HCT116 (cell line): ENCODE results near the gene PAAF1. TPM values are rescaled to one million over a fixed set of nuclear protein-coding genes. Genes with fewer than 3 reads are reported as not detected.

Experiments
- ATAC-seq: fragments of 200-7000 bp; cut with Tn5 transposase; 2 replicates; pipeline ENCODE4 v1.9.1; 2020; ENCODE audit warnings: mild to moderate bottlenecking, moderate library complexity
- BruUV-seq: library from RNA; stranded (reverse); fragments of 400-500 nt; replicated peaks from 2 replicates; lab custom pipeline; 2021; lab: Mats Ljungman, UMichigan
- CTCF ChIA-PET: fragments of 300-600 bp; sonication (Branson Sonifier 250); formaldehyde crosslinking; loops from one replicate; lab custom pipeline; 2021; ENCODE audit warnings: antibody characterized with exemption; lab: Charles Lee
- POLR2A ChIA-PET: fragments of 300-600, 350-600 bp; sonication (Branson Sonifier 250); formaldehyde crosslinking; loops from one replicate; lab custom pipeline; 2021; ENCODE audit warnings: antibody characterized with exemption; lab: Charles Lee
- RAD21 ChIA-PET, 2 experiments: fragments of 300-600 bp; sonication (Branson Sonifier 250); formaldehyde crosslinking; loops; one replicate each; lab custom pipeline; 2023; ENCODE audit warnings: low total read pairs in 2 of 2; ENCODE audit not compliant: uncharacterized antibody in 2 of 2, unreplicated experiment in 2 of 2, low non-redundant PET in 1 of 2; lab: Charles Lee
- DNase-seq: peaks from one replicate; pipeline ENCODE4 v3.0.0-alpha.2; 2010; ENCODE audit warnings: low read depth, low spot score
- H2AFZ ChIP-seq: fragments of 200-600 bp; shearing (Covaris generic), sonication (generic); 2 replicates; pipeline ENCODE4 v1.6.1; 2017; ENCODE audit warnings: low read depth, mixed run types, mixed read lengths, antibody characterized with exemption, low read length; ENCODE audit not compliant: poor library complexity, severe bottlenecking
- H3K27ac ChIP-seq: 2 replicates; pipeline ENCODE4 v1.5.1; 2012; ENCODE audit warnings: low read depth, low read length
- H3K27me3 ChIP-seq: fragments of 200-600 bp; sonication (generic); 2 replicates; pipeline ENCODE4 v1.6.1; 2016; ENCODE audit warnings: mixed run types, low read length, mixed read lengths; ENCODE audit not compliant: insufficient read depth
- H3K36me3 ChIP-seq, 2 experiments: fragments of 200-500 bp in 1 of 2; fragments of 200-600 bp in 1 of 2; sonication (Bioruptor generic) in 1 of 2; sonication (generic) in 1 of 2; 2 replicates each; pipeline versions ENCODE4 v1.5.1 to v1.6.1; 2014 to 2016; ENCODE audit warnings: low read length in 2 of 2, inconsistent platforms in 1 of 2, mixed read lengths in 1 of 2, mixed run types in 1 of 2; ENCODE audit not compliant: insufficient read depth in 2 of 2, control insufficient read depth in 1 of 2
- H3K4me1 ChIP-seq, 2 experiments: fragments of 200-600 bp in 1 of 2; sonication (generic) in 1 of 2; 2 replicates each; pipeline versions ENCODE4 v1.5.1 to v1.6.1; 2012 to 2017; ENCODE audit warnings: low read length in 2 of 2, inconsistent platforms in 1 of 2, mild to moderate bottlenecking in 1 of 2, mixed read lengths in 1 of 2, mixed run types in 1 of 2, moderate library complexity in 1 of 2; ENCODE audit not compliant: insufficient read depth in 2 of 2, control insufficient read depth in 1 of 2
- H3K4me2 ChIP-seq: fragments of 200-600 bp; sonication (generic); 2 replicates; pipeline ENCODE4 v1.6.1; 2017; ENCODE audit warnings: mixed run types, low read length, mixed read lengths
- H3K4me3 ChIP-seq, 2 experiments: fragments of 200-600 bp in 1 of 2; sonication (generic) in 1 of 2; replicated peaks in 1 of 2; 2 replicates each; pipeline ENCODE4 v1.5.1; 2011 to 2016; ENCODE audit warnings: low read length in 2 of 2, control low read depth in 1 of 2, low read depth in 1 of 2, mild to moderate bottlenecking in 1 of 2, mixed read lengths in 1 of 2, mixed run types in 1 of 2
- H3K79me2 ChIP-seq: fragments of 200-600 bp; sonication (generic); 2 replicates; pipeline ENCODE4 v1.6.1; 2017; ENCODE audit warnings: mild to moderate bottlenecking, mixed run types, low read length, moderate library complexity, mixed read lengths; ENCODE audit not compliant: insufficient read depth
- H3K9ac ChIP-seq: fragments of 200-600 bp; sonication (generic); 2 replicates; pipeline ENCODE4 v1.6.1; 2016; ENCODE audit warnings: low read length, mixed read lengths
- H3K9me2 ChIP-seq: fragments of 200-600 bp; sonication (generic), shearing (Covaris generic); 2 replicates; pipeline ENCODE4 v1.6.1; 2017; ENCODE audit warnings: mixed run types, mild to moderate bottlenecking, moderate library complexity; ENCODE audit not compliant: insufficient read depth
- H3K9me3 ChIP-seq, 2 experiments: fragments of 200-500 bp in 1 of 2; fragments of 200-600 bp in 1 of 2; sonication (Bioruptor generic) in 1 of 2; sonication (generic) in 1 of 2; 2 replicates each; pipeline ENCODE4 v1.6.1; 2014 to 2017; ENCODE audit warnings: low read length in 2 of 2, mixed read lengths in 2 of 2, inconsistent platforms in 1 of 2, low read depth in 1 of 2, mild to moderate bottlenecking in 1 of 2, mixed run types in 1 of 2, moderate library complexity in 1 of 2; ENCODE audit not compliant: control insufficient read depth in 1 of 2, insufficient read depth in 1 of 2
- H4K20me1 ChIP-seq: fragments of 200-600 bp; sonication (generic), shearing (Covaris generic); 2 replicates; pipeline ENCODE4 v1.6.1; 2017; ENCODE audit warnings: mixed run types, mild to moderate bottlenecking, moderate library complexity; ENCODE audit not compliant: insufficient read depth
- CEBPB ChIP-seq: IDR thresholded peaks from 2 replicates; pipeline ENCODE4 v1.6.1; 2012; ENCODE audit warnings: low read depth
- ELF1 ChIP-seq: IDR thresholded peaks from 2 replicates; pipeline ENCODE4 v1.6.1; 2012; ENCODE audit warnings: low read depth, borderline replicate concordance
- EZH2 ChIP-seq: fragments of 200-600 bp; sonication (generic); IDR thresholded peaks from 2 replicates; pipeline ENCODE4 v1.6.1; 2017; ENCODE audit warnings: antibody characterized with exemption, mixed run types
- JUND ChIP-seq: IDR thresholded peaks from 2 replicates; pipeline ENCODE4 v1.6.1; 2012
- SP1 ChIP-seq: IDR thresholded peaks from 2 replicates; pipeline ENCODE4 v1.6.1; 2012; ENCODE audit warnings: low read depth
- ZFX ChIP-seq: fragments of 450-650 bp; IDR thresholded peaks from 2 replicates; pipeline ENCODE4 v1.6.1; 2017
- ZNF274 ChIP-seq: fragments of 200-500 bp; sonication (Bioruptor generic); IDR thresholded peaks from 2 replicates; pipeline ENCODE4 v1.6.1; 2014; ENCODE audit warnings: mild to moderate bottlenecking, low read depth, low read length, inconsistent platforms
- intact Hi-C: fragments of 100-400 bp; cut with micrococcal nuclease; formaldehyde crosslinking; loops from 2 replicates; pipeline ENCODE4 v1.10.0; 2022
- total RNA-seq: library from RNA; stranded (reverse); gene quantifications from one replicate; pipeline ENCODE4 v1.2.1, GENCODE V29; 2021; ENCODE audit not compliant: unreplicated experiment
- TF ChIP-seq, protein P1 (sequence below): IDR thresholded peaks from 2 replicates; pipeline ENCODE4 v1.6.1; 2012
- TF ChIP-seq, protein P2 (sequence below): IDR thresholded peaks from 2 replicates; pipeline ENCODE4 v1.6.1; 2012; ENCODE audit warnings: low read depth

Gene PAAF1
- total RNA-seq, 1 experiment from 2014 or later, result 15.5 TPM

DNA sequence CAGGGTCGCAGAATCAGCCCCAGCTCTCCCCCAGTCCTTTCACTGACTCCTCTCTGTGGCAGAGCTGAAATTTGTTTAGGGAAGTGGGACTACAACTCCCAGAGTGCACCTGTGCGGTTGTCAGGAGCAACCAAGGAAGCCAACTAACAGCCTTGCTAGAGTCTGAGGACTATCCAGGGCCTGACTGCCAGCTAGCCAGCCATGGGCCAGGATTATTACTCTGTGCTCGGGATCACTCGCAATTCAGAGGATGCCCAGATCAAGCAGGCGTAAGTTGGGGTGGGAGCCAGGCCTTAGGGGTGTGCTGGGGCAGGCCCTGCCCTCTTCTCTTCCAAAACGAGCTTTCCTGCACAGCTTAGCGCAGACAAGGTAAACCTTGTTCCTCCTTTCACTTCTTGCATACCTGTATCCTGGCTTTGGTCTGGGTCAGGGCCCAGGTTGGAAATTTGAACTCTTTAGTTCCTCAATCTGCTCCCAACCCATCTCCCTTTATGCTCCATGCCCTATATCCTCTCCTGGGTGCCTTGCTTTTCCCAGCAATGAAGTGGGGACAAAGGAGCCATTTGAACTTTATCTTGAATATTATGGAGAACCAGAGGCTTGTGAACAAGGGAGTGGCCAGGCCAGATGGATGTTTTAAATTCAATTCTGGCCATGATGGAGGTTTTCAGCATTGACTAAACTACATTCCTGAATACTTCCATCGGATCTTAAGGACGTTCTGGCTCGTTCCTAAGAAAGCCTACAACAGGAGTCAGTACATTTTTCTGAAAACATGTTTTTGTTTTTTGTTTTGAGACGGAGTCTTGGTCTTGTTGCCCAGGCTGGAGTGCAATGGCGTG, 74.3 kb downstream of the PAAF1 start, which contains the start of gene DNAJB13:
DNAJB13 (plus strand) TSS at position 158 of the 842 bp plus-strand sequence; CDS start at position 202, 44 bp downstream.
- CTCF ChIA-PET, result interaction anchor here (1.1 kb wide), 1 partner anchor 20 kb away, joined by 5 read pairs; no protein-coding TSS in a partner anchor

More for the DNA sequence above, 74.3 kb downstream of the PAAF1 start, which contains the start of gene DNAJB13:
- Histone ChIP-seq H3K4me2 (no peak within 1 kb of the TSS), H3K79me2 (no peaks in the 10 kb centered on the region), H3K4me1 (peaks cover 4 to 5% of the 10 kb centered on the region in 2 experiments; a peak in 3 of 4 replicates), H3K9me2 (no peaks in the 10 kb centered on the region), H3K36me3 (no peaks in the 10 kb centered on the region), H3K27me3 (no peaks in the 10 kb centered on the region), H3K9ac (no peak within 1 kb of the TSS), H3K4me3 (no peak within 1 kb of the TSS), H3K27ac (no peak within 1 kb of the TSS), H4K20me1 (no peaks in the 10 kb centered on the region), H2AFZ (no peak within 1 kb of the TSS), H3K9me3 (no peaks in the 10 kb centered on the region; a peak in 1 of 4 replicates)
- TF ChIP-seq JUND, result no peak
- TF ChIP-seq, protein P1, sequence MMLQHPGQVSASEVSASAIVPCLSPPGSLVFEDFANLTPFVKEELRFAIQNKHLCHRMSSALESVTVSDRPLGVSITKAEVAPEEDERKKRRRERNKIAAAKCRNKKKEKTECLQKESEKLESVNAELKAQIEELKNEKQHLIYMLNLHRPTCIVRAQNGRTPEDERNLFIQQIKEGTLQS, result no peak
- no peak for TF ChIP-seq EZH2
- no peak for TF ChIP-seq CEBPB
- no peak for TF ChIP-seq SP1
- no peak for TF ChIP-seq ELF1
- no peak for TF ChIP-seq ZNF274
- TF ChIP-seq ZFX, result peak; percentile 11; the same call in 1 of the 2 replicates
- TF ChIP-seq, protein P2, sequence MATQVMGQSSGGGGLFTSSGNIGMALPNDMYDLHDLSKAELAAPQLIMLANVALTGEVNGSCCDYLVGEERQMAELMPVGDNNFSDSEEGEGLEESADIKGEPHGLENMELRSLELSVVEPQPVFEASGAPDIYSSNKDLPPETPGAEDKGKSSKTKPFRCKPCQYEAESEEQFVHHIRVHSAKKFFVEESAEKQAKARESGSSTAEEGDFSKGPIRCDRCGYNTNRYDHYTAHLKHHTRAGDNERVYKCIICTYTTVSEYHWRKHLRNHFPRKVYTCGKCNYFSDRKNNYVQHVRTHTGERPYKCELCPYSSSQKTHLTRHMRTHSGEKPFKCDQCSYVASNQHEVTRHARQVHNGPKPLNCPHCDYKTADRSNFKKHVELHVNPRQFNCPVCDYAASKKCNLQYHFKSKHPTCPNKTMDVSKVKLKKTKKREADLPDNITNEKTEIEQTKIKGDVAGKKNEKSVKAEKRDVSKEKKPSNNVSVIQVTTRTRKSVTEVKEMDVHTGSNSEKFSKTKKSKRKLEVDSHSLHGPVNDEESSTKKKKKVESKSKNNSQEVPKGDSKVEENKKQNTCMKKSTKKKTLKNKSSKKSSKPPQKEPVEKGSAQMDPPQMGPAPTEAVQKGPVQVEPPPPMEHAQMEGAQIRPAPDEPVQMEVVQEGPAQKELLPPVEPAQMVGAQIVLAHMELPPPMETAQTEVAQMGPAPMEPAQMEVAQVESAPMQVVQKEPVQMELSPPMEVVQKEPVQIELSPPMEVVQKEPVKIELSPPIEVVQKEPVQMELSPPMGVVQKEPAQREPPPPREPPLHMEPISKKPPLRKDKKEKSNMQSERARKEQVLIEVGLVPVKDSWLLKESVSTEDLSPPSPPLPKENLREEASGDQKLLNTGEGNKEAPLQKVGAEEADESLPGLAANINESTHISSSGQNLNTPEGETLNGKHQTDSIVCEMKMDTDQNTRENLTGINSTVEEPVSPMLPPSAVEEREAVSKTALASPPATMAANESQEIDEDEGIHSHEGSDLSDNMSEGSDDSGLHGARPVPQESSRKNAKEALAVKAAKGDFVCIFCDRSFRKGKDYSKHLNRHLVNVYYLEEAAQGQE, result no peak
- DNase-seq, result peak; percentile 38
- no TSS peak for BruUV-seq
- POLR2A ChIA-PET, result no interaction called here
- intact Hi-C loops, result no loop called here
- RAD21 ChIA-PET, result no interaction called here
- peak; percentile 96 for ATAC-seq
